Measurements from ENCODE around the gene CLPTM1L. TPM values are rescaled to one million over a fixed set of nuclear protein-coding genes. Genes with fewer than 3 reads are reported as not detected.

The CLPTM1L gene
- total RNA-seq, 2 experiments from 2014 or later = 395 TPM

DNA sequence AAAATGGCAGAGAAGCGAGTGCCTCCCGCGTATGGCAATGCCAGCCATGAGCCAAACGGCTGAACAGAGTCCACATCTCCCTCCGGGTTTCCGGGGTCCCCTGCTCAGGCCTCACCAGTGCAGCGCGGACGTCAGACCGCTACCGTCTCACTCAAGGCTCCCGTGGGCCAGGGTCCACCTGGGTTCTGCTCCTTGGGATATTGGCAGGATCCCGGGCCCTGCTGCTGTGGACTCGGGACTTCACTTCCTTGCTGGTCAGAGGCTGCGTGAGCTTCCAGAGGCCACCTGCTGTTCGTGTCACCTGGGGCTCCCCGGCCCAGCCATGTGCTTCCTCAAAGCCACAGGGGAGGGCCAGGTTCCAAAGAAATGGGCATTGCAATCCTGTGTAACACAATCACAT lies 38.4 kb upstream of the CLPTM1L start:
- no peak for TF ChIP-seq EZH2phosphoT487 (IDR thresholded peaks at IDR 0.05; ENCODE audit: borderline replicate concordance, low read depth, low read length)
- TF ChIP-seq, protein P1, sequence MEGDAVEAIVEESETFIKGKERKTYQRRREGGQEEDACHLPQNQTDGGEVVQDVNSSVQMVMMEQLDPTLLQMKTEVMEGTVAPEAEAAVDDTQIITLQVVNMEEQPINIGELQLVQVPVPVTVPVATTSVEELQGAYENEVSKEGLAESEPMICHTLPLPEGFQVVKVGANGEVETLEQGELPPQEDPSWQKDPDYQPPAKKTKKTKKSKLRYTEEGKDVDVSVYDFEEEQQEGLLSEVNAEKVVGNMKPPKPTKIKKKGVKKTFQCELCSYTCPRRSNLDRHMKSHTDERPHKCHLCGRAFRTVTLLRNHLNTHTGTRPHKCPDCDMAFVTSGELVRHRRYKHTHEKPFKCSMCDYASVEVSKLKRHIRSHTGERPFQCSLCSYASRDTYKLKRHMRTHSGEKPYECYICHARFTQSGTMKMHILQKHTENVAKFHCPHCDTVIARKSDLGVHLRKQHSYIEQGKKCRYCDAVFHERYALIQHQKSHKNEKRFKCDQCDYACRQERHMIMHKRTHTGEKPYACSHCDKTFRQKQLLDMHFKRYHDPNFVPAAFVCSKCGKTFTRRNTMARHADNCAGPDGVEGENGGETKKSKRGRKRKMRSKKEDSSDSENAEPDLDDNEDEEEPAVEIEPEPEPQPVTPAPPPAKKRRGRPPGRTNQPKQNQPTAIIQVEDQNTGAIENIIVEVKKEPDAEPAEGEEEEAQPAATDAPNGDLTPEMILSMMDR (conservative IDR thresholded peaks at IDR 0.05; ENCODE audit: low read length) = no peak
- Histone ChIP-seq H3K4me1 (ENCODE audit: insufficient read depth, low read length, poor library complexity, severe bottlenecking) (peaks cover 20% of the 10 kb centered on the region), H3K36me3 (ENCODE audit: insufficient read depth, low read length) (no peaks in the 10 kb centered on the region), H3K9me3 (ENCODE audit: low read length) (no peaks in the 10 kb centered on the region), H3K4me2 (ENCODE audit: low read length) (no peak overlapping the region), H4K20me1 (ENCODE audit: insufficient read depth, low read length) (no peaks in the 10 kb centered on the region), H2AFZ (ENCODE audit: low read length) (no peak overlapping the region), H3K9me2 (ENCODE audit: insufficient read depth, low read length) (no peaks in the 10 kb centered on the region), H3K4me3 (ENCODE audit: low read depth, low read length, poor library complexity, severe bottlenecking) (no peak overlapping the region), H3K79me2 (ENCODE audit: insufficient read depth, low read depth, low read length) (no peaks in the 10 kb centered on the region), H3K27ac (ENCODE audit: low read depth, low read length, poor library complexity, severe bottlenecking) (no peak overlapping the region)
- intact Hi-C loops (cut with micrococcal nuclease; ENCODE audit: unreplicated experiment) = no loop called here
- POLR2A ChIA-PET = no interaction called here
- BruUV-seq (replicated peaks) = no TSS peak
- CTCF ChIA-PET (ENCODE audit: unreplicated experiment) = no interaction called here
- no peak for DNase-seq (ENCODE audit: low spot score)

DNA sequence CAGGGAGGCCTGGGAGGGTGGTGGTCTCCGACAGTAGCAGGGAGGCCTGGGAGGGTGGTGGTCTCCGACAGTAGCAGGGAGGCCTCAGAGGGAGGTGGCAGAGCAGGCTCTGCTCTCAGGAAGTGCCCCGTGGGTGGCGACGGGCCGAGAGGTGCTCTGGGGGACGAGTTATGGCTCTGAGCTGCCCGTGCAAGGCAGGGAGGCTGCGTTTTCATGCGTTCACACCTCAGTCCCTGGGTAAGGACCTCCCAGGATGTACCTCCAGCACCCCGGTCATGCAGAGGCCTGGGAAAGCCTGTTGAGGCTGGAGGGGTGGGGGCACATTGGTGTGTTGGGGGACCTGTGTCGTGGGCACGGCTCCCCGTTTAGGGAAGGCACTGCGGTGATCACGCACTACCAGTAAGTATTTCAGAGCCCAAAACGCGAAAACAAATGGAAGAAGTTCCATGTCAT lies 37.4 kb upstream of the CLPTM1L start:
- CTCF ChIA-PET (ENCODE audit: unreplicated experiment) = no interaction called here
- no TSS peak for BruUV-seq (replicated peaks)

More for the DNA sequence above, 37.4 kb upstream of the CLPTM1L start:
- H3K27ac ChIP-seq (ENCODE audit: low read depth, low read length, poor library complexity, severe bottlenecking) = no peak overlapping the region
- H4K20me1 ChIP-seq (ENCODE audit: insufficient read depth, low read length) = no peaks in the 10 kb centered on the region
- no peak overlapping the region for H2AFZ ChIP-seq (ENCODE audit: low read length)
- no peaks in the 10 kb centered on the region for H3K36me3 ChIP-seq (ENCODE audit: insufficient read depth, low read length)
- DNase-seq (ENCODE audit: low spot score) = no peak
- no peaks in the 10 kb centered on the region for H3K79me2 ChIP-seq (ENCODE audit: insufficient read depth, low read depth, low read length)
- intact Hi-C loops (cut with micrococcal nuclease; ENCODE audit: unreplicated experiment) = no loop called here
- POLR2A ChIA-PET = interaction anchor here (0.6 kb wide), 1 partner anchor 840 kb away, joined by 3 read pairs; no protein-coding TSS in a partner anchor
- H3K9me2 ChIP-seq (ENCODE audit: insufficient read depth, low read length) = no peaks in the 10 kb centered on the region
- no peaks in the 10 kb centered on the region for H3K9me3 ChIP-seq (ENCODE audit: low read length)
- H3K4me3 ChIP-seq (ENCODE audit: low read depth, low read length, poor library complexity, severe bottlenecking) = no peak overlapping the region
- TF ChIP-seq, protein P1 (conservative IDR thresholded peaks at IDR 0.05; ENCODE audit: low read length) = no peak
- TF ChIP-seq EZH2phosphoT487 (IDR thresholded peaks at IDR 0.05; ENCODE audit: borderline replicate concordance, low read depth, low read length) = no peak
- no peak overlapping the region for H3K4me2 ChIP-seq (ENCODE audit: low read length)
- H3K4me1 ChIP-seq (ENCODE audit: insufficient read depth, low read length, poor library complexity, severe bottlenecking) = peaks cover 20% of the 10 kb centered on the region
